GM20000 (cell line): ENCODE results near the gene ZFP82.

ENCODE experiments used
- DNase-seq: peaks from one replicate; pipeline ENCODE4 v3.0.0; 2012; ENCODE audit warnings: low spot score
- TF ChIP-seq, protein P1 (sequence below): IDR thresholded peaks from 2 replicates; pipeline ENCODE4 v1.5.1; 2012; ENCODE audit warnings: mild to moderate bottlenecking, control low read depth; ENCODE audit errors: extremely low read depth, missing control alignments

The ZFP82 gene

DNA sequence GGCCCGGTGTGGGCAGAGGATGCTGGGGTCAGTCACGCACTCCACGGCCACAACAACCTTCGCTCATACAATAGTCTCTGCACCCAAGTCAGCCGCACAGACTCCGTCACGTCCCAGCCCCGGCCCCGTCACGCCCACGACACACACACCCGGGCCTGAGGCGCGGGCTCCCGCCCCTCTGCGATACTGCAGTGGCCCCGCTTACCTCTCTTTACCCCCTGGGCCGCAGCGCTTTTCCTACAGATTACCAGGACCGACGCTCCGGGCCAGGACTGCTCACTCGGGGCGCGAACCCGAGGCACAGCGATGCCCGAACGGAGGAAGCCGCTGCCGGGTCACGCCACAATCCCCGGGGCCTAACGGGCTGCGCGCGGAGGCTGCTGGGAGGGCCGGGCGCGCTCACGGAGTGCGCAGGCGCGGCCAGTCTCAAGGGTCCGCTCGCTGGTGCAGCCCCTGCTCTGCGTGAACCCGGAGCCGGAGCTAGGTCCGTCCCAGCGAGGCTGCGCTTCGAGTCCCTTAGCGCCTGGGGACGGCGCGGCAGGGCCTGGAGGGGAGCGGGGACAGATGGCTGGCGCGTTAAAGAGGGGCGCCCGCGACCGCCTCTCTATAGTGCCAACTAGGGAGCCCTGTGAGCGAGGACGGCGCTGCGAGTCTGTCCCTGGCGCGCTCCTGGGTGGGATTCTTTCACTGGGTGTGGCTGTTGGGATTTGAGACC is at the start of gene ZFP82:
TSS of gene ZFP82 (minus strand) at position 358 of the 715 bp plus-strand sequence. CDS start 8,855 bp downstream, outside the sequence.
- DNase-seq: peak; percentile 95
- TF ChIP-seq, protein P1, sequence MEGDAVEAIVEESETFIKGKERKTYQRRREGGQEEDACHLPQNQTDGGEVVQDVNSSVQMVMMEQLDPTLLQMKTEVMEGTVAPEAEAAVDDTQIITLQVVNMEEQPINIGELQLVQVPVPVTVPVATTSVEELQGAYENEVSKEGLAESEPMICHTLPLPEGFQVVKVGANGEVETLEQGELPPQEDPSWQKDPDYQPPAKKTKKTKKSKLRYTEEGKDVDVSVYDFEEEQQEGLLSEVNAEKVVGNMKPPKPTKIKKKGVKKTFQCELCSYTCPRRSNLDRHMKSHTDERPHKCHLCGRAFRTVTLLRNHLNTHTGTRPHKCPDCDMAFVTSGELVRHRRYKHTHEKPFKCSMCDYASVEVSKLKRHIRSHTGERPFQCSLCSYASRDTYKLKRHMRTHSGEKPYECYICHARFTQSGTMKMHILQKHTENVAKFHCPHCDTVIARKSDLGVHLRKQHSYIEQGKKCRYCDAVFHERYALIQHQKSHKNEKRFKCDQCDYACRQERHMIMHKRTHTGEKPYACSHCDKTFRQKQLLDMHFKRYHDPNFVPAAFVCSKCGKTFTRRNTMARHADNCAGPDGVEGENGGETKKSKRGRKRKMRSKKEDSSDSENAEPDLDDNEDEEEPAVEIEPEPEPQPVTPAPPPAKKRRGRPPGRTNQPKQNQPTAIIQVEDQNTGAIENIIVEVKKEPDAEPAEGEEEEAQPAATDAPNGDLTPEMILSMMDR: no peak

DNA sequence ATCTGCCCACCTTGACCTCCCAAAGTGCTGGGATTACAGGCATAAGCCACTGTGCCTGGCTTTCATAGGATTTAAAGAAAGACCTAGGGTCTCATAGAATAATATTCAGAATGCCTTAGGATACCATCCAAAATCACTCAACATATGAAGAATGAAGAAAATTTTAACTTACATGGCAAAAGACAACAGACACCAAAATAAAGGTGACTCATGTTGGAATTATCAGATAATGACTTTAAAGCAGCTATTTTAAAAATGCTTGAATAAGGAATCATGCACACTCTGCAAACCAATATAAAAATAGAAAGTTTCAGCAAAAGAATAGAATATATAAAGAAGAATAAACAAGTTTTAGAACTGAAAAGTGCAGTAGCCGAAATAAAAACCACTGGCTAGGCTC is 41.6 kb upstream of the ZFP82 start:
- TF ChIP-seq, protein P1: no peak
- no peak for DNase-seq

DNA sequence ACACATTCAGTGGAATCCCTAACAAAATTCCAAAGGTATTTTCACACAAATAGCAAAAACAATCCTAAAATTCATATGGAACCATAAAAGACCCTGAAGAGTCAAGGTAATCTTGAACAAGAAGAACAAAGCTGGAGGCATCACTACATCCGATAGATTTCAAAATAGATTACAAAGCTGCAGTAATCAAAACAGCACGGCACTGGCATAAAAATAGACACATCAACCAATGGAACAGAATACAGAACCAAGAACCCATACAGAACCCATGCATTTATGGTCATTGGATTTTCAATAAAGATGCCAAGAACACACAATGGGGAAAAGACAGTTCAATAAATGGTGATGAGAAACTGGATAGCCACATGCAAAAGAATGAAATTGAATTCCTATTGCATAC is 38.4 kb upstream of the ZFP82 start:
- TF ChIP-seq, protein P1: no peak
- DNase-seq: no peak

DNA sequence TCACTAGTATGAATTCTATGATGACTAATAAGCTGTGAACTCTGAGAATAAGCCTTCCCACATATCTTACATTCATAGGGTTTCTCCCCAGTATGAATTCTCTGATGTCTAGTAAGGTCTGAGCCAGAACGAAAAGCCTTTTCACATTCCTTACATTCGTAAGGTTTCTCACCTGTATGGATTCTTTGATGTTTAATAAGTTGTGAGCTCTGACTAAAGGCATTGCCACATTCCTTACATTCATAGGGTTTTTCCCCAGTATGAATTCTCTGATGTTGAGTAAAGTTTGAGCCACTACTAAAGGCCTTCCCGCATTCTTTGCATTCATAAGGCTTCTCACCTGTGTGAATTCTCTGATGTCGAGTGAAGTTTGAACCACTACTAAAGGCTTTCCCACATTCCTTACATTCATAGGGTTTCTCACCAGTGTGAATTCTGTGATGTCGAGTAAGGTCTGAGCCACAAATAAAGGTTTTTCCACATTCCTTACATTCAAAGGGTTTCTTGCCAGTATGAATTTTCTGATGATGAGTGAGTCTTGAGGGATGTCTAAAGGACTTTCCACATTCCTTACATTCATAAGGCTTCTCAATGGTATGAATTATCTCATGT is 30.7 kb upstream of the ZFP82 start:
- DNase-seq: no peak
- TF ChIP-seq, protein P1: no peak

DNA sequence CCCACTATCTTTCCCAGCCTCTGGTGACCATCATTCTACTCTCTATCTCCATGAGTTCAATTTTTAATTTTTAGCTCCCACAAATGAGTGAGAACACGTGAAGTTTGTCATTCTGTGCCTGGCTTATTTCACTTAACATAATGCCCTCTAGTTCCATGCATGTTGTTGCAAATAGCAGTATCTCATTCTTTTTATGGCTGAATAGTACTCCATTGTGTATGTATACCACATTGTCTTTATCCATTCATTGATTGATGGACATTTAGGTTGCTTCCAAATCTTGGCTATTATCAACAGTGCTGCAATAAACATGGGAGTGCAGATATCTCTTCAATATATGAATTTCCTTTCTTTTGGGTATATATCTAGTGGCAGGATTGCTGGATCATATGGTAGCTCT is 22.9 kb upstream of the ZFP82 start:
- TF ChIP-seq, protein P1: no peak
- no peak for DNase-seq

DNA sequence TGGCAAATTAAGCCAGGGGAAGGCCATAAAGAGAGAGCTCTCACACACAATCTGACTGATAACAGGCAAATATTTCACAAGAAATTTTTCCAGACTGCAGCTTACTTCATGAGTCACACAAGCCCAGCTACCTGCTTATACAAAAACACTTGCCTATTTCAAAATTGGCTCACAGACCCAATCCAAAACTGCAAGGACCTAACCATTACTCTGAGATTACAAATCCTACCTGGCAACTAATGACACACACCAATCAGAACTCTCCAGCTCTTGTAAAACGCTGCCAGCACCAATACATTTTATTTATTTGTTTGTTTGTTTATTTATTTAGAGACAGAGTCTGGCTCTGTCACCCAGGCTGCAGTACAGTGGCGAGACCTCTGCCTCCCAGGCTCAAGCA is 18.1 kb upstream of the ZFP82 start:
- TF ChIP-seq, protein P1: no peak
- DNase-seq: no peak

DNA sequence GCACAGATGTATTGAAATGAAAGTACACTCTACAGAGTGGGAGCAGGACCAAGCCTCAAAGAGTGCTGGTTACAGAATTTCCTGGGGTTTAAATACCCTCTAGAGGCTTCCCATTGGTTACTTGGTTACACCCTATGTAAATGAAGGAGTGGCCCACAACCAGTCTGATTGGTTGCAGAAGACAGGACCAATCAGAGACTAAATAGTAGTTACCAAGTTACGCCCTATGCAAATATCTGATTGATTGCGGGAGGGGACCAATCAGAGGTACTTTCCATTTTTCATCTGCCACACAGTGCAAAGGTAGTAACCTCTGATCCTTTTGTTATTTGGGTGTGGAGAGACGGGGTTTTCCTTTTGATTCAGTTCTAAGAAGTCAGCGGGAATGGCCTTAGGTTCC is 5.5 kb upstream of the ZFP82 start:
- no peak for DNase-seq
- TF ChIP-seq, protein P1: no peak
